H1 (cell line): Measurements from ENCODE around the gene TBX4. TPM values are rescaled to one million over a fixed set of nuclear protein-coding genes. Genes with fewer than 3 reads are reported as not detected.

Experiments
- CHD2 ChIP-seq: IDR thresholded peaks from 2 replicates; pipeline ENCODE4 v1.6.1; 2012; ENCODE audit warnings: low read length, improper control_type of control experiment
- SIN3A ChIP-seq, 2 experiments: IDR thresholded peaks in 1 of 2; conservative IDR thresholded peaks in 1 of 2; 2 replicates each; pipeline ENCODE4 v1.6.1; 2011 to 2012; ENCODE audit warnings: low read length in 2 of 2, improper control_type of control experiment in 1 of 2, low read depth in 1 of 2, mild to moderate bottlenecking in 1 of 2
- polyA plus RNA-seq, 7 experiments: library from polyadenylated mRNA; depleted of rRNA in 3 of 7; stranded (reverse) in 5 of 7; unstranded in 2 of 7; fragments of >200 nt in 5 of 7; fragments of 200-250 nt in 2 of 7; gene quantifications; 1 replicate in 5 of 7; 2 replicates in 1 of 7; 4 replicates in 1 of 7; pipeline versions ENCODE4 v1.2.1 to v1.2.3, GENCODE V29; 2011 to 2013; ENCODE audit warnings: missing spikeins in 2 of 7, mixed read lengths in 2 of 7
- total RNA-seq: library from RNA; stranded (reverse); fragmentation: NEBNext Ultra II Directional; extraction: Animal tissue kit (Norgen Biotek cat#: 25700); gene quantifications from 2 replicates; pipeline ENCODE4 v1.2.1, GENCODE V29; 2021
- TF ChIP-seq, protein P1 (sequence below): fragments of 300-600 bp; sonication (generic); IDR thresholded peaks from 2 replicates; pipeline ENCODE4 v1.7.1; 2012; ENCODE audit warnings: low read length, moderate library complexity, mild to moderate bottlenecking, inconsistent platforms; ENCODE audit not compliant: insufficient replicate concordance

TBX4 gene
- total and polyA plus RNA-seq, 2 of the 8 experiments (the other 6 are each of a cell fraction or from before 2014, with no cell fraction given) = 0.02 TPM; not detected in 1

DNA sequence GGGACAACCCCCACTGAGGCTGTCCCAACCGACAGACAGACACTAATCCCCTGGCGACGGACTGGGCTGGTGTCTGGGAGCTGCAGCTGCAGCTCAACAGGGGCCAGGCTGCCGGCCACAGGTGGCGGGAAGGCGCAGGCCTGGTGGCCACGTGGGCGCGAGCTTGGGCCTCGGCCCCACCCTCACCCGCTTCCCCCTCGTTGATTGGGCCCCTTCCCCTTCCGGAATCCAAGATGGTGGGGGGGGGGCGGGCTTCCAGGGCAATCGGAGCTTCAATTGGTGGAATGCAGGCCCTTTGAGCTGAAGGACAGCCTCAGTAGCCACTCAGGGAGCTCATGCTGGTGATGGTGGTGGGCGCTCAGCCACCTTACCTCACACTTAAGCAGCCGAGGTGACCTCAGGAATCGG is 8.7 kb upstream of the TBX4 start (continued):
- TF ChIP-seq, protein P1, sequence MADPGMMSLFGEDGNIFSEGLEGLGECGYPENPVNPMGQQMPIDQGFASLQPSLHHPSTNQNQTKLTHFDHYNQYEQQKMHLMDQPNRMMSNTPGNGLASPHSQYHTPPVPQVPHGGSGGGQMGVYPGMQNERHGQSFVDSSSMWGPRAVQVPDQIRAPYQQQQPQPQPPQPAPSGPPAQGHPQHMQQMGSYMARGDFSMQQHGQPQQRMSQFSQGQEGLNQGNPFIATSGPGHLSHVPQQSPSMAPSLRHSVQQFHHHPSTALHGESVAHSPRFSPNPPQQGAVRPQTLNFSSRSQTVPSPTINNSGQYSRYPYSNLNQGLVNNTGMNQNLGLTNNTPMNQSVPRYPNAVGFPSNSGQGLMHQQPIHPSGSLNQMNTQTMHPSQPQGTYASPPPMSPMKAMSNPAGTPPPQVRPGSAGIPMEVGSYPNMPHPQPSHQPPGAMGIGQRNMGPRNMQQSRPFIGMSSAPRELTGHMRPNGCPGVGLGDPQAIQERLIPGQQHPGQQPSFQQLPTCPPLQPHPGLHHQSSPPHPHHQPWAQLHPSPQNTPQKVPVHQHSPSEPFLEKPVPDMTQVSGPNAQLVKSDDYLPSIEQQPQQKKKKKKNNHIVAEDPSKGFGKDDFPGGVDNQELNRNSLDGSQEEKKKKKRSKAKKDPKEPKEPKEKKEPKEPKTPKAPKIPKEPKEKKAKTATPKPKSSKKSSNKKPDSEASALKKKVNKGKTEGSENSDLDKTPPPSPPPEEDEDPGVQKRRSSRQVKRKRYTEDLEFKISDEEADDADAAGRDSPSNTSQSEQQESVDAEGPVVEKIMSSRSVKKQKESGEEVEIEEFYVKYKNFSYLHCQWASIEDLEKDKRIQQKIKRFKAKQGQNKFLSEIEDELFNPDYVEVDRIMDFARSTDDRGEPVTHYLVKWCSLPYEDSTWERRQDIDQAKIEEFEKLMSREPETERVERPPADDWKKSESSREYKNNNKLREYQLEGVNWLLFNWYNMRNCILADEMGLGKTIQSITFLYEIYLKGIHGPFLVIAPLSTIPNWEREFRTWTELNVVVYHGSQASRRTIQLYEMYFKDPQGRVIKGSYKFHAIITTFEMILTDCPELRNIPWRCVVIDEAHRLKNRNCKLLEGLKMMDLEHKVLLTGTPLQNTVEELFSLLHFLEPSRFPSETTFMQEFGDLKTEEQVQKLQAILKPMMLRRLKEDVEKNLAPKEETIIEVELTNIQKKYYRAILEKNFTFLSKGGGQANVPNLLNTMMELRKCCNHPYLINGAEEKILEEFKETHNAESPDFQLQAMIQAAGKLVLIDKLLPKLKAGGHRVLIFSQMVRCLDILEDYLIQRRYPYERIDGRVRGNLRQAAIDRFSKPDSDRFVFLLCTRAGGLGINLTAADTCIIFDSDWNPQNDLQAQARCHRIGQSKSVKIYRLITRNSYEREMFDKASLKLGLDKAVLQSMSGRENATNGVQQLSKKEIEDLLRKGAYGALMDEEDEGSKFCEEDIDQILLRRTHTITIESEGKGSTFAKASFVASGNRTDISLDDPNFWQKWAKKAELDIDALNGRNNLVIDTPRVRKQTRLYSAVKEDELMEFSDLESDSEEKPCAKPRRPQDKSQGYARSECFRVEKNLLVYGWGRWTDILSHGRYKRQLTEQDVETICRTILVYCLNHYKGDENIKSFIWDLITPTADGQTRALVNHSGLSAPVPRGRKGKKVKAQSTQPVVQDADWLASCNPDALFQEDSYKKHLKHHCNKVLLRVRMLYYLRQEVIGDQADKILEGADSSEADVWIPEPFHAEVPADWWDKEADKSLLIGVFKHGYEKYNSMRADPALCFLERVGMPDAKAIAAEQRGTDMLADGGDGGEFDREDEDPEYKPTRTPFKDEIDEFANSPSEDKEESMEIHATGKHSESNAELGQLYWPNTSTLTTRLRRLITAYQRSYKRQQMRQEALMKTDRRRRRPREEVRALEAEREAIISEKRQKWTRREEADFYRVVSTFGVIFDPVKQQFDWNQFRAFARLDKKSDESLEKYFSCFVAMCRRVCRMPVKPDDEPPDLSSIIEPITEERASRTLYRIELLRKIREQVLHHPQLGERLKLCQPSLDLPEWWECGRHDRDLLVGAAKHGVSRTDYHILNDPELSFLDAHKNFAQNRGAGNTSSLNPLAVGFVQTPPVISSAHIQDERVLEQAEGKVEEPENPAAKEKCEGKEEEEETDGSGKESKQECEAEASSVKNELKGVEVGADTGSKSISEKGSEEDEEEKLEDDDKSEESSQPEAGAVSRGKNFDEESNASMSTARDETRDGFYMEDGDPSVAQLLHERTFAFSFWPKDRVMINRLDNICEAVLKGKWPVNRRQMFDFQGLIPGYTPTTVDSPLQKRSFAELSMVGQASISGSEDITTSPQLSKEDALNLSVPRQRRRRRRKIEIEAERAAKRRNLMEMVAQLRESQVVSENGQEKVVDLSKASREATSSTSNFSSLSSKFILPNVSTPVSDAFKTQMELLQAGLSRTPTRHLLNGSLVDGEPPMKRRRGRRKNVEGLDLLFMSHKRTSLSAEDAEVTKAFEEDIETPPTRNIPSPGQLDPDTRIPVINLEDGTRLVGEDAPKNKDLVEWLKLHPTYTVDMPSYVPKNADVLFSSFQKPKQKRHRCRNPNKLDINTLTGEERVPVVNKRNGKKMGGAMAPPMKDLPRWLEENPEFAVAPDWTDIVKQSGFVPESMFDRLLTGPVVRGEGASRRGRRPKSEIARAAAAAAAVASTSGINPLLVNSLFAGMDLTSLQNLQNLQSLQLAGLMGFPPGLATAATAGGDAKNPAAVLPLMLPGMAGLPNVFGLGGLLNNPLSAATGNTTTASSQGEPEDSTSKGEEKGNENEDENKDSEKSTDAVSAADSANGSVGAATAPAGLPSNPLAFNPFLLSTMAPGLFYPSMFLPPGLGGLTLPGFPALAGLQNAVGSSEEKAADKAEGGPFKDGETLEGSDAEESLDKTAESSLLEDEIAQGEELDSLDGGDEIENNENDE = no peak
- TF ChIP-seq SIN3A (conservative IDR thresholded peaks at IDR 0.05 in 1 of 2, IDR thresholded peaks at IDR 0.05 in 1 of 2; ENCODE audit: low read depth in 1 of 2, low read length in 2 of 2) (no peak), CHD2 (peak; percentile 57; the same call in 1 of the 2 replicates)
